HG03342 (cell line): ENCODE measurements around the gene TNXB.
"Not testable (repeated sequence)": the region's sequence is repeated elsewhere in the genome, so short reads cannot be mapped to it uniquely, and the experiment has no call there.

Experiments
- ATAC-seq: cut with Tn5 transposase; IDR thresholded peaks from one replicate; pipeline ENCODE4 v1.9.1; 2021; ENCODE audit warnings: mild to moderate bottlenecking, moderate library complexity; ENCODE audit not compliant: unreplicated experiment

The TNXB gene

GRCh38 chr6:32113386-32114352 is 4.5 kb upstream of the TNXB start:
- no peak for ATAC-seq

GRCh38 chr6:32112431-32112980 is 3.4 kb upstream of the TNXB start:
- no peak for ATAC-seq

GRCh38 chr6:32111424-32112066 is 2.4 kb upstream of the TNXB start:
- no peak for ATAC-seq

- ATAC-seq: no peak
Measured at GRCh38 chr6:32110632-32111031, 1.5 kb upstream of the TNXB start.

GRCh38 chr6:32109765-32110160 is 625 bp upstream of the TNXB start:
- ATAC-seq: no peak

GRCh38 chr6:32108727-32109113 is 418 bp downstream of the TNXB start:
- no peak for ATAC-seq

GRCh38 chr6:32108094-32108627 is 977 bp downstream of the TNXB start:
- no peak for ATAC-seq

- ATAC-seq: no peak
Measured at GRCh38 chr6:32107406-32107805, 1.7 kb downstream of the TNXB start.

GRCh38 chr6:32105433-32105832 is 3.7 kb downstream of the TNXB start:
- ATAC-seq: no peak

- ATAC-seq: no peak
Measured at GRCh38 chr6:32102255-32102654, 6.9 kb downstream of the TNXB start.

GRCh38 chr6:32100251-32100650 is 8.9 kb downstream of the TNXB start:
- ATAC-seq: not testable (repeated sequence)

- ATAC-seq: no peak
Measured at GRCh38 chr6:32097364-32097763, 11.8 kb downstream of the TNXB start.

- no peak for ATAC-seq
Measured at GRCh38 chr6:32096394-32097258, 12.5 kb downstream of the TNXB start.

GRCh38 chr6:32096087-32096393 is 13.1 kb downstream of the TNXB start:
- no peak for ATAC-seq

- no peak for ATAC-seq
Measured at GRCh38 chr6:32095338-32096086, 13.6 kb downstream of the TNXB start.

- no peak for ATAC-seq
Measured at GRCh38 chr6:32092760-32093497, 16.2 kb downstream of the TNXB start.

GRCh38 chr6:32089082-32089828 is 19.9 kb downstream of the TNXB start:
- no peak for ATAC-seq

GRCh38 chr6:32088487-32089049 is 20.6 kb downstream of the TNXB start:
- ATAC-seq: no peak
